Natural killer cell (primary cell): Measurements from ENCODE around the gene SLC39A13. TPM values are rescaled to one million over a fixed set of nuclear protein-coding genes. Genes with fewer than 3 reads are reported as not detected.
A peak's percentile ranks its signal among the peaks of the same experiment; 100 is the strongest.

Experiments
- ATAC-seq, 3 donors: fragments of 150-1000 bp in 2 of 3; fragments of 200-7000 bp in 1 of 3; cut with Tn5 transposase; 1 replicate in 1 of 3; 2 replicates in 2 of 3; pipeline ENCODE4 v1.10.0; 2021; ENCODE audit warnings: mild to moderate bottlenecking in 2 of 3, moderate library complexity in 2 of 3
- DNase-seq, 2 donors: peaks; one replicate each; pipeline versions ENCODE4 v3.0.0 to v3.0.0-alpha.2; 2013 to 2021; ENCODE audit warnings: mixed read lengths in 1 of 2
- H3K27ac ChIP-seq: one replicate; pipeline ENCODE4 v1.5.1; 2013; ENCODE audit warnings: mild to moderate bottlenecking, low read length
- H3K27me3 ChIP-seq: one replicate; pipeline ENCODE4 v1.6.1; 2013; ENCODE audit warnings: low read length; ENCODE audit not compliant: control insufficient read depth, insufficient read depth
- H3K36me3 ChIP-seq: one replicate; pipeline ENCODE4 v1.6.1; 2013; ENCODE audit warnings: low read length; ENCODE audit not compliant: control insufficient read depth, insufficient read depth
- H3K4me1 ChIP-seq: one replicate; pipeline ENCODE4 v1.6.1; 2013; ENCODE audit warnings: low read length; ENCODE audit not compliant: control insufficient read depth, insufficient read depth
- H3K4me3 ChIP-seq: one replicate; pipeline ENCODE4 v1.5.1; 2013; ENCODE audit warnings: low read length
- H3K9me3 ChIP-seq: one replicate; pipeline ENCODE4 v1.6.1; 2013; ENCODE audit warnings: low read length; ENCODE audit not compliant: control insufficient read depth, insufficient read depth
- H3K27ac Mint-ChIP-seq, 2 donors: one replicate each; pipeline ENCODE4 v1.8.0; 2022; ENCODE audit warnings: mild to moderate bottlenecking in 2 of 2, mixed read lengths in 2 of 2, moderate library complexity in 1 of 2
- H3K27me3 Mint-ChIP-seq, 2 donors: one replicate each; pipeline ENCODE4 v1.8.0; 2022; ENCODE audit warnings: low read depth in 2 of 2, mixed read lengths in 2 of 2
- H3K36me3 Mint-ChIP-seq: one replicate; pipeline ENCODE4 v1.8.0; 2022; ENCODE audit warnings: mixed read lengths
- H3K4me1 Mint-ChIP-seq, 2 donors: one replicate each; pipeline ENCODE4 v1.8.0; 2022; ENCODE audit warnings: mixed read lengths in 2 of 2
- H3K4me3 Mint-ChIP-seq: one replicate; pipeline ENCODE4 v1.8.0; 2022; ENCODE audit warnings: mild to moderate bottlenecking, moderate library complexity, mixed read lengths
- H3K9me3 Mint-ChIP-seq, 2 donors: one replicate each; pipeline ENCODE4 v1.8.0; 2022; ENCODE audit warnings: mixed read lengths in 2 of 2
- WGBS: methylation state at CpG from one replicate; pipeline ENCODE4 v1.1.7; 2013; ENCODE audit warnings: missing lambda C conversion rate; ENCODE audit not compliant: insufficient coverage; 5-methylcytosine and 5-hydroxymethylcytosine counted together
- intact Hi-C: fragments of 100-400 bp; cut with micrococcal nuclease; formaldehyde crosslinking; loops from one replicate; pipeline ENCODE4 v1.14.2; 2022
- total RNA-seq, 4 donors: library from RNA; stranded (reverse); fragments of 120-200 nt in 1 of 4; gene quantifications; one replicate each; pipeline versions ENCODE4 v1.2.3 to v1.2.4, GENCODE V29; 2013 to 2022
- TF ChIP-seq, protein P1 (sequence below): fragments of 200-600 bp; IDR thresholded peaks from one replicate; pipeline ENCODE4 v1.8.0; 2022; ENCODE audit warnings: antibody characterized with exemption

SLC39A13 gene
- total RNA-seq, 3 donors from 2014 or later (not counting 1 experiment from before 2014, with no cell fraction given): 29.1 to 34.7 (median 32.6) TPM

DNA sequence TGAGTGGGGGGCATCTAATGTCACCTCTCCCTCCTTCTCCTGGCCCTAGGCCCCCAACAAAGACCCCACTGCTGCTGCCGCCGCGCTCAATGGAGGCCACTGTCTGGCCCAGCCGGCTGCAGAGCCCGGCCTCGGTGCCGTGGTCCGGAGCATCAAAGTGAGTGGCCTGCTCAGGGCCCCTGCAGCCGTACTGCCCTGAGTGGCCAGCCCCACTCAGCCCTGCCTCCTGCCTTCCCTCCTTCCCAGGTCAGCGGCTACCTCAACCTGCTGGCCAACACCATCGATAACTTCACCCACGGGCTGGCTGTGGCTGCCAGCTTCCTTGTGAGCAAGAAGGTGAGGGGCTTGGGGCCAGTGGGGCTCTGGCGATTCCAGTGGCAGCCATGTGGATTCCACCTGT lies 5.0 kb downstream of the SLC39A13 start:
- Histone ChIP-seq H3K27ac (no peak overlapping the region), H3K9me3 (no peaks in the 10 kb centered on the region), H3K27me3 (no peaks in the 10 kb centered on the region), H3K4me3 (no peak overlapping the region), H3K36me3 (peaks cover 26% of the 10 kb centered on the region), H3K4me1 (peaks cover 10% of the 10 kb centered on the region)
- 93% methylated on average over 13 of the region's 13 CpGs for WGBS
- intact Hi-C loops: no loop called here
- ATAC-seq (no peak), DNase-seq (no peak)
- H3K4me1 Mint-ChIP-seq: peaks cover 12 to 32% of the 10 kb centered on the region in 2 donors
- H3K27me3 Mint-ChIP-seq: no peaks in the 10 kb centered on the region
- TF ChIP-seq, protein P1, sequence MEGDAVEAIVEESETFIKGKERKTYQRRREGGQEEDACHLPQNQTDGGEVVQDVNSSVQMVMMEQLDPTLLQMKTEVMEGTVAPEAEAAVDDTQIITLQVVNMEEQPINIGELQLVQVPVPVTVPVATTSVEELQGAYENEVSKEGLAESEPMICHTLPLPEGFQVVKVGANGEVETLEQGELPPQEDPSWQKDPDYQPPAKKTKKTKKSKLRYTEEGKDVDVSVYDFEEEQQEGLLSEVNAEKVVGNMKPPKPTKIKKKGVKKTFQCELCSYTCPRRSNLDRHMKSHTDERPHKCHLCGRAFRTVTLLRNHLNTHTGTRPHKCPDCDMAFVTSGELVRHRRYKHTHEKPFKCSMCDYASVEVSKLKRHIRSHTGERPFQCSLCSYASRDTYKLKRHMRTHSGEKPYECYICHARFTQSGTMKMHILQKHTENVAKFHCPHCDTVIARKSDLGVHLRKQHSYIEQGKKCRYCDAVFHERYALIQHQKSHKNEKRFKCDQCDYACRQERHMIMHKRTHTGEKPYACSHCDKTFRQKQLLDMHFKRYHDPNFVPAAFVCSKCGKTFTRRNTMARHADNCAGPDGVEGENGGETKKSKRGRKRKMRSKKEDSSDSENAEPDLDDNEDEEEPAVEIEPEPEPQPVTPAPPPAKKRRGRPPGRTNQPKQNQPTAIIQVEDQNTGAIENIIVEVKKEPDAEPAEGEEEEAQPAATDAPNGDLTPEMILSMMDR: no peak
- peak overlapping the region in 1 of 2 donors; percentile 57 for H3K27ac Mint-ChIP-seq
- no peaks in the 10 kb centered on the region for H3K36me3 Mint-ChIP-seq
- no peaks in the 10 kb centered on the region for H3K9me3 Mint-ChIP-seq
- no peak overlapping the region for H3K4me3 Mint-ChIP-seq

DNA sequence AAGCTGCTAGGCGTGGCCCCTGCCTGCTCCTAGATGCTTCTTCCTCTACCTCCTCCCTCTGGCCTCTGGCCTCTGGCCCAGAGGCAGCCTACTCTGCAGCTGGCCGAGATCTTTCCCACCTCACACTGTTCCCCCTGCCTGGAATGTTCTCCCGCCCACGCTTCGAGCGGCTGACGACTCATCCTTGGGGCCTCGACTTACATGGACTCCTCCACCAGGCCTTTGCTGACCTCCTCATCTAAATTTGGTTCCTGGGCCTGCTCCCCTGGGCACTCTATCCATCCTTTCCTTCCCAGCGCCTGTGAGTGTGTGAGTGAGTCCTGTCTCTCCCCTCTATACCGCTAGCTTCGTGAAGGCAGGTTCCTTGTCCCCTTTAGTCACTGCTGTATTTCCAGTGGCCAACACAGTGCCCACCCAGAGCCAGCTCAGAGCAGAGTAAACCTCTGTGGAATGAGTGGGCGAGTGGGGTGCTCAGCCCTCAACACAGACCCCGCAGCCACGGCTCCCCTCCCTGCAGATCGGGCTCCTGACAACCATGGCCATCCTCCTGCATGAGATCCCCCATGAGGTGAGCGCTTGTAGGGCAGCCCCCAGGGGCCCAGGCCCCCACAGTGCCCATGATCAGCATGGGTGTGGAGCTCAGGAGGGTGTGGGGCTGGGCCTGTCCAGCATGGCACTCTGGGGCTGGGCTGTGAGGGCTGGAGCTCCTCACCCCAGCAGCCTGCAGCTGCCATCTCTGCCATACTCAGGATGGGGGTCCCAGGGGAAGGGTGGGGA lies 5.7 kb downstream of the SLC39A13 start:
- 95% methylated on average over 16 of the region's 16 CpGs for WGBS
- DNase-seq (no peak), ATAC-seq (no peak)
- no peak overlapping the region for H3K27ac ChIP-seq
- H3K27me3 ChIP-seq: no peaks in the 10 kb centered on the region
- no peaks in the 10 kb centered on the region for H3K36me3 Mint-ChIP-seq
- no peaks in the 10 kb centered on the region for H3K9me3 ChIP-seq
- H3K4me1 Mint-ChIP-seq: peaks cover 7 to 26% of the 10 kb centered on the region in 2 donors
- H3K4me3 Mint-ChIP-seq: no peak overlapping the region
- H3K36me3 ChIP-seq: peaks cover 33% of the 10 kb centered on the region
- no peaks in the 10 kb centered on the region for H3K27me3 Mint-ChIP-seq
- H3K9me3 Mint-ChIP-seq: no peaks in the 10 kb centered on the region
- no peak overlapping the region for H3K4me3 ChIP-seq
- H3K27ac Mint-ChIP-seq: peak overlapping the region in 1 of 2 donors; percentile 57
- TF ChIP-seq, protein P1: no peak
- intact Hi-C loops: no loop called here
- H3K4me1 ChIP-seq: peaks cover 5% of the 10 kb centered on the region

DNA sequence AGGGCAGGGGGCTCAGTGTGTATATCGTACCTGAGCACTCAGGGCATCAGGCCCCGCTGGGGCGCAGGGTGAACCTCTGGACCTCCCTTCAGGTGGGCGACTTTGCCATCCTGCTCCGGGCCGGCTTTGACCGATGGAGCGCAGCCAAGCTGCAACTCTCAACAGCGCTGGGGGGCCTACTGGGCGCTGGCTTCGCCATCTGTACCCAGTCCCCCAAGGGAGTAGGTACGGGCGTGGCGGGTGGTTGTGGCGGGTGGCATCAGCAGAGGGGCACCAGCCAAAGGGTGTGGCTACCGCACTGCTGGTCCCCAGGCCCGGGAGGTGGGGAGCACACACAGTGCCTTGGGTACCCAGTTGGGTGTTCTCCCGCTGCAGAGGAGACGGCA lies 6.3 kb downstream of the SLC39A13 start:
- no peak overlapping the region for H3K27ac Mint-ChIP-seq
- peaks cover 36% of the 10 kb centered on the region for H3K36me3 ChIP-seq
- no peak overlapping the region for H3K4me3 Mint-ChIP-seq

More for the DNA sequence above, 6.3 kb downstream of the SLC39A13 start:
- no peak for ATAC-seq
- H3K36me3 Mint-ChIP-seq: no peaks in the 10 kb centered on the region
- H3K27me3 ChIP-seq: no peaks in the 10 kb centered on the region
- 89% methylated on average over 19 of the region's 19 CpGs for WGBS
- H3K4me1 Mint-ChIP-seq: peaks cover 1 to 21% of the 10 kb centered on the region in 2 donors
- no peak for DNase-seq
- no peaks in the 10 kb centered on the region for H3K4me1 ChIP-seq
- no peaks in the 10 kb centered on the region for H3K9me3 ChIP-seq
- no peak overlapping the region for H3K27ac ChIP-seq
- H3K27me3 Mint-ChIP-seq: no peaks in the 10 kb centered on the region
- intact Hi-C loops: no loop called here
- TF ChIP-seq, protein P1: no peak
- H3K9me3 Mint-ChIP-seq: no peaks in the 10 kb centered on the region
- no peak overlapping the region for H3K4me3 ChIP-seq
